Amygdala (tissue), 56 donors: Measurements from ENCODE around the gene CMIP.
A peak's percentile ranks its signal among the peaks of the same experiment; 100 is the strongest.

Source experiments
- DNase-seq, 56 donors: peaks; one replicate each; lab custom pipeline; 2025; lab: John Stamatoyannopoulos, UW

CMIP gene

GRCh38 chr16:81526199-81526598, 81.6 kb downstream of the CMIP start:
- DNase-seq: no peak

- DNase-seq: no peak
Measured at GRCh38 chr16:81526935-81527334, 82.3 kb downstream of the CMIP start.

GRCh38 chr16:81527477-81528178, 83.0 kb downstream of the CMIP start:
- DNase-seq: no peak

GRCh38 chr16:81528256-81528655, 83.6 kb downstream of the CMIP start:
- DNase-seq: no peak

- no peak for DNase-seq
Measured at GRCh38 chr16:81530296-81530721, 85.7 kb downstream of the CMIP start.

- no peak for DNase-seq
Measured at GRCh38 chr16:81530814-81531213, 86.2 kb downstream of the CMIP start.

GRCh38 chr16:81531419-81531821, 86.8 kb downstream of the CMIP start:
- no peak for DNase-seq

- no peak for DNase-seq
Measured at GRCh38 chr16:81532491-81533174, 88.0 kb downstream of the CMIP start.

- DNase-seq: no peak
Measured at GRCh38 chr16:81533175-81533507, 88.5 kb downstream of the CMIP start.

- no peak for DNase-seq
Measured at GRCh38 chr16:81535679-81536360, 91.2 kb downstream of the CMIP start.

GRCh38 chr16:81536648-81537047, 92.0 kb downstream of the CMIP start:
- DNase-seq: no peak

- DNase-seq: no peak
Measured at GRCh38 chr16:81537721-81538561, 93.3 kb downstream of the CMIP start.

- DNase-seq: peak in 3 of 56 donors; percentile 6 to 26 (median 18)
Measured at GRCh38 chr16:81539009-81539758, 94.6 kb downstream of the CMIP start.

GRCh38 chr16:81539759-81540472, 95.3 kb downstream of the CMIP start:
- DNase-seq: no peak

GRCh38 chr16:81541314-81541713, 96.7 kb downstream of the CMIP start:
- no peak for DNase-seq

GRCh38 chr16:81542609-81543570, 98.3 kb downstream of the CMIP start:
- DNase-seq: no peak

- no peak for DNase-seq
Measured at GRCh38 chr16:81543571-81543970, 99.0 kb downstream of the CMIP start.

GRCh38 chr16:81544261-81544660, 99.7 kb downstream of the CMIP start:
- DNase-seq: no peak
